PC-9 (cell line): ENCODE measurements around the gene TSSK6. TPM values are rescaled to one million over a fixed set of nuclear protein-coding genes. Genes with fewer than 3 reads are reported as not detected.

Source experiments
- BruUV-seq: library from RNA; stranded (reverse); fragments of 400-500 nt; replicated peaks from 2 replicates; lab custom pipeline; 2021; lab: Mats Ljungman, UMichigan
- CTCF ChIA-PET: fragments of 300-600 bp; sonication (Branson Sonifier 250); formaldehyde crosslinking; loops from one replicate; lab custom pipeline; 2022; ENCODE audit warnings: antibody characterized with exemption; lab: Charles Lee
- POLR2A ChIA-PET: fragments of 300-600 bp; sonication (Branson Sonifier 250); formaldehyde crosslinking; loops from one replicate; lab custom pipeline; 2022; ENCODE audit warnings: antibody characterized with exemption; ENCODE audit not compliant: unreplicated experiment; lab: Charles Lee
- DNase-seq, 2 experiments: peaks; one replicate each; pipeline versions ENCODE4 v3.0.0 to v3.0.0-alpha.2; 2015 to 2022; ENCODE audit warnings: mixed read lengths in 1 of 2
- H2AFZ ChIP-seq: fragments of 200-600 bp; sonication (generic); 2 replicates; pipeline ENCODE4 v1.8.1; 2017; ENCODE audit warnings: antibody characterized with exemption
- H3F3A ChIP-seq: fragments of 200-600 bp; sonication (generic); 2 replicates; pipeline ENCODE4 v1.8.1; 2017; ENCODE audit warnings: antibody characterized with exemption, mild to moderate bottlenecking, low read depth; ENCODE audit not compliant: insufficient read depth
- H3K27ac ChIP-seq: fragments of 200-600 bp; sonication (generic); 2 replicates; pipeline ENCODE4 v1.6.1; 2016; ENCODE audit warnings: mixed run types
- H3K27me3 ChIP-seq: fragments of 200-600 bp; sonication (generic); 2 replicates; pipeline ENCODE4 v1.6.1; 2016; ENCODE audit warnings: low read depth, mixed run types; ENCODE audit not compliant: insufficient read depth
- H3K36me3 ChIP-seq: fragments of 200-600 bp; sonication (generic); 2 replicates; pipeline ENCODE4 v1.6.1; 2016; ENCODE audit warnings: low read depth, mixed run types
- H3K4me1 ChIP-seq: fragments of 200-600 bp; sonication (generic); replicated peaks from 2 replicates; pipeline ENCODE4 v1.6.1; 2016; ENCODE audit warnings: mixed run types; ENCODE audit not compliant: insufficient read depth
- H3K4me2 ChIP-seq: fragments of 200-600 bp; sonication (generic); 2 replicates; pipeline ENCODE4 v1.6.1; 2017; ENCODE audit warnings: mixed run types
- H3K4me3 ChIP-seq: fragments of 200-600 bp; sonication (generic); 2 replicates; pipeline ENCODE4 v1.6.1; 2016; ENCODE audit warnings: mixed run types
- H3K79me2 ChIP-seq: fragments of 200-600 bp; sonication (generic); 2 replicates; pipeline ENCODE4 v1.6.1; 2017; ENCODE audit warnings: low read depth, mixed run types
- H3K9me2 ChIP-seq: fragments of 200-600 bp; sonication (generic); 2 replicates; pipeline ENCODE4 v1.8.1; 2017; ENCODE audit warnings: mild to moderate bottlenecking; ENCODE audit not compliant: insufficient read depth
- H3K9me3 ChIP-seq: fragments of 200-600 bp; sonication (generic); 2 replicates; pipeline ENCODE4 v1.8.1; 2016; ENCODE audit warnings: low read depth; ENCODE audit not compliant: insufficient read depth
- H4K20me1 ChIP-seq: fragments of 200-600 bp; sonication (generic); 2 replicates; pipeline ENCODE4 v1.8.1; 2017; ENCODE audit not compliant: insufficient read depth
- EZH2 ChIP-seq: fragments of 200-600 bp; sonication (generic); IDR thresholded peaks from 2 replicates; pipeline ENCODE4 v1.8.0; 2017; ENCODE audit warnings: antibody characterized with exemption, low read depth
- intact Hi-C: fragments of 100-400 bp; cut with micrococcal nuclease; formaldehyde crosslinking; loops from one replicate; pipeline ENCODE4 v1.10.0; 2022; ENCODE audit not compliant: unreplicated experiment
- total RNA-seq: library from RNA; stranded (reverse); gene quantifications from 2 replicates; pipeline ENCODE4 v1.2.3, GENCODE V29; 2021
- TF ChIP-seq, protein P1 (sequence below): fragments of 200-600 bp; sonication (generic); conservative IDR thresholded peaks from 2 replicates; pipeline ENCODE4 v1.6.1; 2017; ENCODE audit warnings: mixed run types, antibody characterized with exemption, mild to moderate bottlenecking, moderate library complexity

TSSK6 gene
- total RNA-seq, 1 experiment from 2014 or later: 2.0 TPM

GRCh38 chr19:19508217-19508616 is 7.1 kb downstream of the TSSK6 start:
- Histone ChIP-seq H3K79me2 (no peaks in the 10 kb centered on the region), H3K4me3 (no peak overlapping the region), H3K9me2 (no peaks in the 10 kb centered on the region), H3F3A (peaks cover 49% of the 10 kb centered on the region; the same call in 1 of the 2 replicates), H3K36me3 (0 out of 2 replicates have a peak, but pooled peaks cover 6% of the 10 kb centered on the region), H4K20me1 (no peaks in the 10 kb centered on the region; the same call in 1 of the 2 replicates), H3K27me3 (no peaks in the 10 kb centered on the region), H2AFZ (no peak overlapping the region), H3K4me2 (no peak overlapping the region), H3K9me3 (no peaks in the 10 kb centered on the region), H3K27ac (no peak overlapping the region), H3K4me1 (no peaks in the 10 kb centered on the region)
- ChIA-PET CTCF (no interaction called here), POLR2A (no interaction called here)
- DNase-seq: no peak
- TF ChIP-seq EZH2: no peak
- TF ChIP-seq, protein P1, sequence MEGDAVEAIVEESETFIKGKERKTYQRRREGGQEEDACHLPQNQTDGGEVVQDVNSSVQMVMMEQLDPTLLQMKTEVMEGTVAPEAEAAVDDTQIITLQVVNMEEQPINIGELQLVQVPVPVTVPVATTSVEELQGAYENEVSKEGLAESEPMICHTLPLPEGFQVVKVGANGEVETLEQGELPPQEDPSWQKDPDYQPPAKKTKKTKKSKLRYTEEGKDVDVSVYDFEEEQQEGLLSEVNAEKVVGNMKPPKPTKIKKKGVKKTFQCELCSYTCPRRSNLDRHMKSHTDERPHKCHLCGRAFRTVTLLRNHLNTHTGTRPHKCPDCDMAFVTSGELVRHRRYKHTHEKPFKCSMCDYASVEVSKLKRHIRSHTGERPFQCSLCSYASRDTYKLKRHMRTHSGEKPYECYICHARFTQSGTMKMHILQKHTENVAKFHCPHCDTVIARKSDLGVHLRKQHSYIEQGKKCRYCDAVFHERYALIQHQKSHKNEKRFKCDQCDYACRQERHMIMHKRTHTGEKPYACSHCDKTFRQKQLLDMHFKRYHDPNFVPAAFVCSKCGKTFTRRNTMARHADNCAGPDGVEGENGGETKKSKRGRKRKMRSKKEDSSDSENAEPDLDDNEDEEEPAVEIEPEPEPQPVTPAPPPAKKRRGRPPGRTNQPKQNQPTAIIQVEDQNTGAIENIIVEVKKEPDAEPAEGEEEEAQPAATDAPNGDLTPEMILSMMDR: no peak
- intact Hi-C loops: no loop called here
- BruUV-seq: no TSS peak

DNA sequence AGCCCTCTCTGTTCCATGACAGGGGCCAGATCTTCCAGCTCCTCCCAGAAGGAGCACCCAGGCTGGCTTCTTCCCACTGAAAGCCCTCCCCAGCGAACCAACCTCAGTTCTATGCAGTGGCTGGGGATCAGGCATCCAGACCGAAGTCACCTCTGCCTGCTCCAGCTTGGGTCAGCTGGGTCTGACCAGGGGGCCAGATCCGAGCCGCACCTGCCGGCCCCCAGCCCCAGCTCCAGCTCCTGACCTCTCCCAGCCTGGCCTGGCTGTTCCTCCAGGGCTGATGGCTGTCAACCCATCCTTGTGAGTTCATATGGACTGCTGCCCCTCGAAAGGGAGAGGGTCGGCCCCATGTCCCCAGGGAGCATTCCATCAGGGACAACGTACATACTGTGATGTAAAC is 8.0 kb downstream of the TSSK6 start:
- Histone ChIP-seq H3K9me2 (no peaks in the 10 kb centered on the region), H3K4me1 (no peaks in the 10 kb centered on the region), H3K4me3 (no peak overlapping the region), H3K79me2 (no peaks in the 10 kb centered on the region), H3K27me3 (no peaks in the 10 kb centered on the region), H3K27ac (no peak overlapping the region), H3K4me2 (no peak overlapping the region), H3F3A (peaks cover 52% of the 10 kb centered on the region; the same call in 1 of the 2 replicates), H2AFZ (no peak overlapping the region), H3K36me3 (0 out of 2 replicates have a peak, but pooled peaks cover 11% of the 10 kb centered on the region), H4K20me1 (peaks cover 4% of the 10 kb centered on the region; the same call in 1 of the 2 replicates), H3K9me3 (no peaks in the 10 kb centered on the region)
- ChIA-PET POLR2A (no interaction called here), CTCF (no interaction called here)
- intact Hi-C loops: no loop called here
- BruUV-seq: no TSS peak
- DNase-seq: no peak
- TF ChIP-seq, protein P1: no peak
- TF ChIP-seq EZH2: no peak

GRCh38 chr19:19506592-19506991 is 8.8 kb downstream of the TSSK6 start:
- H3K27me3 ChIP-seq: no peaks in the 10 kb centered on the region
- ChIA-PET CTCF (no interaction called here), POLR2A (no interaction called here)
- intact Hi-C loops: no loop called here
- H4K20me1 ChIP-seq: peaks cover 8% of the 10 kb centered on the region; the same call in 1 of the 2 replicates
- H3K9me2 ChIP-seq: no peaks in the 10 kb centered on the region
- no TSS peak for BruUV-seq
- no peak overlapping the region for H3K4me3 ChIP-seq
- no peaks in the 10 kb centered on the region for H3K9me3 ChIP-seq
- no peak for DNase-seq
- TF ChIP-seq, protein P1: no peak
- TF ChIP-seq EZH2: no peak
- H2AFZ ChIP-seq: no peak overlapping the region
- H3K27ac ChIP-seq: no peak overlapping the region
- no peaks in the 10 kb centered on the region for H3K79me2 ChIP-seq
- 0 out of 2 replicates have a peak, but pooled peaks cover 14% of the 10 kb centered on the region for H3K36me3 ChIP-seq
- H3K4me2 ChIP-seq: no peak overlapping the region
- peaks cover 45% of the 10 kb centered on the region; the same call in 1 of the 2 replicates for H3F3A ChIP-seq
- no peaks in the 10 kb centered on the region for H3K4me1 ChIP-seq
